ENCODE results near the gene NYAP1.

GRCh38 chr7:100477871-100478267 is 5.9 kb upstream of the NYAP1 start:
- TF ChIP-seq EZH2phosphoT487 (IDR thresholded peaks at IDR 0.05; ENCODE audit: borderline replicate concordance) (no peak), CTCF (conservative IDR thresholded peaks at IDR 0.05; ENCODE audit: low read length) (no peak)

Data from Loucy (cell line).